Body of pancreas (tissue), 4 donors: ENCODE results near the gene PI4K2A.

Source experiments
- POLR2A ChIP-seq, 3 donors: fragments of 450-650 bp; IDR thresholded peaks; one replicate each; pipeline ENCODE4 v1.6.1; 2016; ENCODE audit warnings: antibody characterized with exemption in 3 of 3, mild to moderate bottlenecking in 2 of 3
- TF ChIP-seq, protein P1 (sequence below), 7 experiments: fragments of 450-650 bp in 4 of 7; fragments of 200-600 bp in 3 of 7; sonication (generic) in 3 of 7; IDR thresholded peaks; one replicate each; pipeline ENCODE4 v1.5.1; 2016 to 2019; ENCODE audit warnings: antibody characterized with exemption in 7 of 7

DNA sequence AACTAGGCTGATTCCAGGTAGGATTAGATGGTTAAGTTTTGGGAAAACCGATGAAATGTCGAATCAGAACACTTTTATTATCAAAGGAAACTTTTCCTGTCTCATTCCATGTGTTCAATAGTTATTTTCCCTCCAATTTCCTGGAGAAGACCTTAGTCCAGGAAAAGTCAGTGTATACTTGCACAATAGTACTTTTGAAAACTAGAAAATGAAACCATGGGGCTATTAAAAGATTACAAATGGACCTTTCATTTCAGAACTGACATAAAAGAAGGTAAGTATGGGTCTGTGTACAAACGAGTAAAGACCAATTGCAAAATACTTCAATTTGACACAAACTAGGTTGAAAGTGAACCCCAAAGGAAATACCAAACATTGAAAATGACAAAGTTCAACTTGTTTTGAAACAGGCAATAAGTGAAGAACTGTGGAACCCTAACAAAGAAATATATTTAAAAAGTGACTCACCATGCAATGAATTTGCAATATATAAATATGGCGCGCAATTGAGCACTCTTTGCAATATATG, 44.5 kb downstream of the PI4K2A start:
- TF ChIP-seq, protein P1, sequence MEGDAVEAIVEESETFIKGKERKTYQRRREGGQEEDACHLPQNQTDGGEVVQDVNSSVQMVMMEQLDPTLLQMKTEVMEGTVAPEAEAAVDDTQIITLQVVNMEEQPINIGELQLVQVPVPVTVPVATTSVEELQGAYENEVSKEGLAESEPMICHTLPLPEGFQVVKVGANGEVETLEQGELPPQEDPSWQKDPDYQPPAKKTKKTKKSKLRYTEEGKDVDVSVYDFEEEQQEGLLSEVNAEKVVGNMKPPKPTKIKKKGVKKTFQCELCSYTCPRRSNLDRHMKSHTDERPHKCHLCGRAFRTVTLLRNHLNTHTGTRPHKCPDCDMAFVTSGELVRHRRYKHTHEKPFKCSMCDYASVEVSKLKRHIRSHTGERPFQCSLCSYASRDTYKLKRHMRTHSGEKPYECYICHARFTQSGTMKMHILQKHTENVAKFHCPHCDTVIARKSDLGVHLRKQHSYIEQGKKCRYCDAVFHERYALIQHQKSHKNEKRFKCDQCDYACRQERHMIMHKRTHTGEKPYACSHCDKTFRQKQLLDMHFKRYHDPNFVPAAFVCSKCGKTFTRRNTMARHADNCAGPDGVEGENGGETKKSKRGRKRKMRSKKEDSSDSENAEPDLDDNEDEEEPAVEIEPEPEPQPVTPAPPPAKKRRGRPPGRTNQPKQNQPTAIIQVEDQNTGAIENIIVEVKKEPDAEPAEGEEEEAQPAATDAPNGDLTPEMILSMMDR (IDR thresholded peaks at IDR 0.05), result no peak
- no peak for TF ChIP-seq POLR2A (IDR thresholded peaks at IDR 0.05)
